Small intestine (tissue), 7 donors: ENCODE measurements around the gene PLA2G12A. TPM values are rescaled to one million over a fixed set of nuclear protein-coding genes. Genes with fewer than 3 reads are reported as not detected.

ENCODE experiments used
- DNase-seq, 2 donors: peaks; one replicate each; pipeline versions ENCODE4 v3.0.0 to v3.0.0-alpha.2; 2013
- FAIRE-seq: peaks from 2 replicates; lab custom pipeline; 2012; peaks lifted over from hg19 to GRCh38; lab: Jason Lieb, UNC
- H3K27ac ChIP-seq, 3 donors: one replicate each; pipeline ENCODE4 v1.5.1; 2013; ENCODE audit warnings: low read length in 2 of 3, mild to moderate bottlenecking in 2 of 3, control low read depth in 1 of 3, inconsistent platforms in 1 of 3, low read depth in 1 of 3, moderate library complexity in 1 of 3
- H3K27me3 ChIP-seq, 3 donors: one replicate each; pipeline ENCODE4 v1.6.1; 2013; ENCODE audit warnings: low read length in 3 of 3, inconsistent platforms in 1 of 3; ENCODE audit not compliant: control insufficient read depth in 3 of 3, insufficient read depth in 3 of 3
- H3K36me3 ChIP-seq, 3 donors: one replicate each; pipeline ENCODE4 v1.6.1; 2013; ENCODE audit warnings: low read length in 3 of 3, inconsistent platforms in 1 of 3, low read depth in 1 of 3, mild to moderate bottlenecking in 1 of 3, moderate library complexity in 1 of 3; ENCODE audit not compliant: control insufficient read depth in 3 of 3, insufficient read depth in 2 of 3
- H3K4me1 ChIP-seq, 3 donors: one replicate each; pipeline ENCODE4 v1.6.1; 2013; ENCODE audit warnings: low read length in 2 of 3, inconsistent platforms in 1 of 3, low read depth in 1 of 3, mild to moderate bottlenecking in 1 of 3, moderate library complexity in 1 of 3; ENCODE audit not compliant: control insufficient read depth in 3 of 3, insufficient read depth in 2 of 3
- H3K4me3 ChIP-seq, 3 donors: one replicate each; pipeline ENCODE4 v1.5.1; 2013; ENCODE audit warnings: low read length in 3 of 3, control low read depth in 1 of 3, inconsistent platforms in 1 of 3, low read depth in 1 of 3, mild to moderate bottlenecking in 1 of 3, moderate library complexity in 1 of 3
- H3K9me3 ChIP-seq, 2 donors: one replicate each; pipeline ENCODE4 v1.6.1; 2013; ENCODE audit warnings: low read depth in 1 of 2, low read length in 1 of 2; ENCODE audit not compliant: control insufficient read depth in 2 of 2, insufficient read depth in 1 of 2
- WGBS, 3 donors: extraction: QIAGEN DNeasy Blood & Tissue Kit; methylation state at CpG; one replicate each; pipeline ENCODE4 v1.1.7; 2013; 5-methylcytosine and 5-hydroxymethylcytosine counted together
- polyA plus RNA-seq, 4 donors: library from polyadenylated mRNA; stranded (reverse) in 3 of 4; unstranded in 1 of 4; fragments of 200-250 nt in 3 of 4; fragments of 120-200 nt in 1 of 4; gene quantifications; one replicate each; pipeline versions ENCODE4 v1.2.1 to v1.2.3, GENCODE V29; 2013
- donor health status: healthy with polysubstance abuse.
- donor health status: control.
- donor health status: control.
- donor health status: Bipolar disorder and iron deficiency.
- donor health status: healthy.

Gene PLA2G12A
- polyA plus RNA-seq, 4 donors: 11.4 to 91.9 (median 51.5) TPM

DNA sequence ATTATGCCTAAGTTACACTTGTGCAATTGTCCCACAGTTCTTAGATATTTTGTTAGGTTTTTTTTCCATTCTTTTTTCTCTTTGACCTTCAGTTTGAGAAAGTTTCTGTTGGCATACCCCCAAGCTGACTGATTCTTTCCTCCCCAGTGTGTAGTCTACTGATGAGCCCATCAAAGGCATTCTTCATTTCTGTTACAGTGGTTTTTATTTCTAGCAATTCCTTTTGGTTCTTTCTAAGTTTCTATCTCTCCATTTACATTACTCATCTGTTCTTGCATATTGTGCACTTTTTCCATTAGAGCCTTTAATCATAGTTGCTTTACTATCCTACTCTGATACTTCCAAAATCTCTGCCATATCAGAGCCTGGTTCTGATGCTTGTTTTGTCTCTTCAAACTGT lies 58.5 kb downstream of the PLA2G12A start:
- no peak for DNase-seq
- no peak overlapping the region for H3K4me3 ChIP-seq
- H3K36me3 ChIP-seq: no peaks in the 10 kb centered on the region
- H3K9me3 ChIP-seq: no peaks in the 10 kb centered on the region
- no peaks in the 10 kb centered on the region for H3K4me1 ChIP-seq
- H3K27ac ChIP-seq: no peak overlapping the region
- H3K27me3 ChIP-seq: no peaks in the 10 kb centered on the region
- no peak for FAIRE-seq

DNA sequence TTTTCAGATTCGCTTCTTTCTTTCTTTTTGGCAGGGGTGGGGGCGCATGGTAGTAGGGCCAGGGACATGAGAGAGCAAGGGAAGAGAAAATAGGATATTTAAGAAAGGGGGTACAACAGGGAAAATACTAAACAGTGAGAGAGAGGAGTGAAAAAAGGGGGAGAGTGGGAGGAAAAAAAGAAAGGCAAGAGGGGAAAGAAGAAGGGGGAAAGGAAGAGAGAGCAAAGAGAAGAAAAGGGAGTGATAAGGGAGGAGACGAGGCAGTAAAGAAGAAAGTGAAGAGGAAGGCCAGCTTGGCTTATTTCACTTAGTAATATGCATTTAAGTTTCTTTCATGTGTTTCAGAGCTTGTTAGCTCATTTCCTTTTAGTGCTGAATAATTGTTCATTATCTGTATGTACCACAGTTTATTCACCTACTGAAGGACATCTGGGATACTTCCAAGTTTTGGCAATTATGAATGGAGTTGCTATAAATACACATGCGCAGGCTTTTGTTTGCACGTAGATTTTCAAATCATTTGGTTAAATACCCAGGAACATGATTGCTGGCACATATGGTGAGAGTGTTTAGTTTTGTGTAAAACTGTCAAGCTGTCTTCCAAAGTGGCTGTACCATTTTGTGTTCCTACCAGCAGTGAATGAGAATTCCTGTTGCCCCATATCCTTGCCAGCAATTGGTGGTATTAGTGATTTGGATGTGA lies 63.9 kb downstream of the PLA2G12A start:
- H3K4me1 ChIP-seq: no peaks in the 10 kb centered on the region
- no peaks in the 10 kb centered on the region for H3K36me3 ChIP-seq
- no peaks in the 10 kb centered on the region for H3K27me3 ChIP-seq
- 85 to 90% (median 88%) methylated on average over 5 of the region's 5 CpGs for WGBS, 3 donors
- DNase-seq (no peak), FAIRE-seq (no peak)
- H3K27ac ChIP-seq: no peak overlapping the region
- no peak overlapping the region for H3K4me3 ChIP-seq
- H3K9me3 ChIP-seq: no peaks in the 10 kb centered on the region

DNA sequence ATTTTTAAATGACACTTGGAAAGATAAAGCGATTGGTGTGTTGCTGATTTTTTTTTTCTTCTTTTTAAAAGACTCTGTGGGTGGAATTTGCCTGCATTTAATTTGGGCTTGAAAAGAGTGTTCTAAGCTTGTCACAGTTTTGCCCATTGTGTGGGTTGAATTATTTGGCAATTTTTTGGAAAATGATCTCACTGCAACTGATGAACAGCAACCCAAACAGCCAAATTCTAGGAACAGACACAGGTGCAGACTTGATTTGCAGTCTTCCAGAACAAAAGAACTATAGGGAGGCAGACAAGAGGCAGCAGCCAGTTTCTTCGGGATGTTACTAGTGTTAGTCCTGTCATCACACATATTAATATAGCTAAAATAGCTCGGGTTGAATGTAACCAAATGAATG lies 67.1 kb downstream of the PLA2G12A start:
- H3K4me1 ChIP-seq: no peaks in the 10 kb centered on the region
- no peaks in the 10 kb centered on the region for H3K27me3 ChIP-seq
- FAIRE-seq (no peak), DNase-seq (no peak)
- H3K9me3 ChIP-seq: no peaks in the 10 kb centered on the region
- no peak overlapping the region for H3K27ac ChIP-seq
- H3K36me3 ChIP-seq: no peaks in the 10 kb centered on the region
- no peak overlapping the region for H3K4me3 ChIP-seq
- WGBS, 3 donors: 77 to 89% (median 83%) methylated on average over 3 of the region's 3 CpGs

DNA sequence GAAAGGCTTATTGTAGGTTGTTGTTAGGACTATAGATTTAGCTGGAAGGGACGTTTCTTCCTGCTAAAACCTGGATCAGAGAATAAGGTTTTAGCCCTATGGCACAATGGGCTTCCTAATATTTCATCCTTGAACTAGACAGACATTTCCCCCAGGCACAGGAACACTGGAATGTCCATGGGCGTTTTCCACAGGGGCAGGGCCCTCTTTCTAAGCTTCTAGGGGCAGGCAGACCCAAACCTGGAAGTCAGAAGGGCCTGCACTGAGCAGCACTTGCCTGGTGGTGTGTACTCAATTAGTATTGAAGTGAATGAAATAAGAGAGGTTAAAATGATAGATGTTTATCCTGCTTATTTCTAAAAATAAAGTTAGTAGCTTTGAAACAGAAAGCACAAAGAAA lies 67.8 kb downstream of the PLA2G12A start:
- Histone ChIP-seq H3K27me3 (no peaks in the 10 kb centered on the region), H3K4me1 (no peaks in the 10 kb centered on the region), H3K27ac (no peak overlapping the region), H3K9me3 (no peaks in the 10 kb centered on the region), H3K4me3 (no peak overlapping the region), H3K36me3 (no peaks in the 10 kb centered on the region)
- FAIRE-seq (no peak), DNase-seq (no peak)
- WGBS, 3 donors: 79 to 86% (median 85%) methylated on average over 2 of the region's 2 CpGs

Other genes with a start within 250 kb of the PLA2G12A start
- gene MCUB, start 169.8 kb downstream of the PLA2G12A start, polyA plus RNA-seq: 10 to 100 TPM in 1 of 4 donors, 1 to 10 TPM in 3; 2.2 to 12.8 (median 3.8) TPM
- 100 to 1,000 TPM in 2 of 4 donors, 10 to 100 TPM in 2; 65.1 to 133 (median 98.9) TPM for gene CASP6, start 26.6 kb downstream of the PLA2G12A start, polyA plus RNA-seq
- 10 to 100 TPM in 2 of 4 donors, 1 to 10 TPM in 2; 6.5 to 43.7 (median 25.7) TPM for gene CFI, start 71.9 kb upstream of the PLA2G12A start, polyA plus RNA-seq
- 10 to 100 TPM; 12.3 to 39.6 (median 26.0) TPM for gene GAR1, start 85.7 kb upstream of the PLA2G12A start, polyA plus RNA-seq
- under 1 TPM in 2 of 4 donors, not detected in 2; 0.15 to 0.21 TPM for gene RRH, start 97.9 kb upstream of the PLA2G12A start, polyA plus RNA-seq
- under 1 TPM; 0.04 to 0.54 (median 0.23) TPM for gene LRIT3, start 118.0 kb upstream of the PLA2G12A start, polyA plus RNA-seq
- 10 to 100 TPM in 1 of 4 donors, under 1 TPM in 1, not detected in 2; 0.48 to 42.2 TPM for gene EGF, start 182.8 kb upstream of the PLA2G12A start, polyA plus RNA-seq